ENCODE results near the gene KAT2B. TPM values are rescaled to one million over a fixed set of nuclear protein-coding genes. Genes with fewer than 3 reads are reported as not detected.

The KAT2B gene
- total RNA-seq, 3 donors from 2014 or later = 27.2 to 49.1 (median 27.5) TPM

DNA sequence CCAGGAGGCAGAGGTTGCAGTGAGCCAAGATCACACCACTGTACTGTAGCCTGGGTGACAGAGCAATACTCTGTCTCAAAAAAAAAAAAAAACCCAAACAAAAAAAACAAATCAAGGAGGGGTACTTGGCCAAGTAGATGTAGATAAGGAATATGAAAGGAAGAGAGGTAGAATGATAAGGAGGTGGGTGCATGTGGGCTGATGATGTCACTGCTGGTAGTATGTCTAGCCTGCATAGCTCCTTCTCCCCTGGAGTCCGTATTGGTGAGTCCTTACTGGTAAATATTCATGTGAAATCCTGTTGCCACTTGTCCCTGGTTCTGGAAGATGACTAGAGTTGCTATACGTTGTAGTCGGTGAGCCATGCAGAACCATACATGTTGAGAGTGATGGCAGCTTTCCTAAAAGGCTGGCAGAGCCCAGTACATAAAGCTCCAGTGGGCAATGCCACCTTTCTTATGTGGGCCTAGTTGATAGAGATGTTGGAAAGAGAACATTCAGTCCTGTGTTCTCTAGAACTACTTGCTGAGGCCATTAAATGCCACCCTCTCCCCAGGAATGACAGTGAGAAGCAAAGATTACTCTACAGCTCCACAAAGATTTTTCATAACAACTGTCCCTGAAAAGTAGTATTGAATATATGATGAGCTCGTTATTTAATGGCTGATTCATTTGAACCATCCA lies 11.0 kb downstream of the KAT2B start:
- Histone ChIP-seq H3K4me1 (ENCODE audit: low read depth) (peaks cover 15% of the 10 kb centered on the region), H3K4me3 (no peak overlapping the region), H3K9me3 (no peaks in the 10 kb centered on the region), H3K36me3 (ENCODE audit: low read depth) (no peaks in the 10 kb centered on the region)
- no peak for DNase-seq
- ATAC-seq = no peak
- intact Hi-C loops (cut with DNase I, micrococcal nuclease) = no loop called here
- TF ChIP-seq, protein P1, sequence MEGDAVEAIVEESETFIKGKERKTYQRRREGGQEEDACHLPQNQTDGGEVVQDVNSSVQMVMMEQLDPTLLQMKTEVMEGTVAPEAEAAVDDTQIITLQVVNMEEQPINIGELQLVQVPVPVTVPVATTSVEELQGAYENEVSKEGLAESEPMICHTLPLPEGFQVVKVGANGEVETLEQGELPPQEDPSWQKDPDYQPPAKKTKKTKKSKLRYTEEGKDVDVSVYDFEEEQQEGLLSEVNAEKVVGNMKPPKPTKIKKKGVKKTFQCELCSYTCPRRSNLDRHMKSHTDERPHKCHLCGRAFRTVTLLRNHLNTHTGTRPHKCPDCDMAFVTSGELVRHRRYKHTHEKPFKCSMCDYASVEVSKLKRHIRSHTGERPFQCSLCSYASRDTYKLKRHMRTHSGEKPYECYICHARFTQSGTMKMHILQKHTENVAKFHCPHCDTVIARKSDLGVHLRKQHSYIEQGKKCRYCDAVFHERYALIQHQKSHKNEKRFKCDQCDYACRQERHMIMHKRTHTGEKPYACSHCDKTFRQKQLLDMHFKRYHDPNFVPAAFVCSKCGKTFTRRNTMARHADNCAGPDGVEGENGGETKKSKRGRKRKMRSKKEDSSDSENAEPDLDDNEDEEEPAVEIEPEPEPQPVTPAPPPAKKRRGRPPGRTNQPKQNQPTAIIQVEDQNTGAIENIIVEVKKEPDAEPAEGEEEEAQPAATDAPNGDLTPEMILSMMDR (IDR thresholded peaks at IDR 0.05) = no peak

DNA sequence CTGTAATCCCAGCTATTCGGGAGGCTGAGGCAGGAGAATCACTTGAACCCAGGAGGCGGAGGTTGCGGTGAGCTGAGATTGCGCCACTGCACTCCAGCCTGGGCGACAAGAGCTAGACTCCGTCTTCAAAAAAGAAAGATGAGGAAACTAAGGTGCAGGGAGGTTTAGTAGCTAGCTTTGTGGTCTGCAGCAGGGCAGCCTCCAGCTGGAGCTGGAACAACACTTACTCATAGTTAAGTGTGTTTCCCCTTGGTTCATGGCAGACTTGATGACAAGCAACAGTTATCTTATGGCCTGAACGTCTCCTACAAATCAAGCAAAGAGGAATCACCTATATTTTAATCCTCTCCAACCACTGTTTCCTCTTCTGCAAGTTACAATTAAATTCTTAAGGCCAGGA lies 12.6 kb downstream of the KAT2B start:
- no peak overlapping the region for H3K4me3 ChIP-seq
- no peaks in the 10 kb centered on the region for H3K36me3 ChIP-seq (ENCODE audit: low read depth)
- ATAC-seq (no peak), DNase-seq (no peak)
- H3K4me1 ChIP-seq (ENCODE audit: low read depth) = peaks cover 23% of the 10 kb centered on the region
- H3K9me3 ChIP-seq = no peaks in the 10 kb centered on the region
- TF ChIP-seq, protein P1 (IDR thresholded peaks at IDR 0.05) = no peak
- intact Hi-C loops (cut with DNase I, micrococcal nuclease) = no loop called here

DNA sequence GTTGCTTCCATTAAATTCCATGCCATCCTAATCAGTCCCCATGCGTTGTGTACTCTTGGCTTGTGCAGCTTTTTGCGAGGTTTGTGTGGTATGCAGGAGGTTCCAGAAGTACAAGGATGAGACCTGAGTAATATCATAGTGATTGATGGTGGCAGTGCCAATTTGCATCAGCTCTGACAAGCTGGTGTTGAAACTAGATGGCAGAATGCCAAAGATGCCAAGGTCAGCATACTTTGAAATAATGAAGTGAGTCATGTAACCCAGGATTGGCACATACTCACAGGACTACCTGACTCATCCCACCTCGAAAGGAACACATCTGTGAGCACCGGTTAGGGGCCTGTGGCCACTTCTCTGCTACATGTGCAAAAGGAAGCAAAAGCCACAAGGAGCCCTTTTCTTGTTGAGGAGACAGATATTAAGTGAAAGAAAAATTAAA lies 14.3 kb downstream of the KAT2B start:
- peak; percentile 94 for ATAC-seq
- Histone ChIP-seq H3K4me3 (no peak overlapping the region), H3K9me3 (no peaks in the 10 kb centered on the region), H3K4me1 (ENCODE audit: low read depth) (peaks cover 22% of the 10 kb centered on the region), H3K36me3 (ENCODE audit: low read depth) (no peaks in the 10 kb centered on the region)
- intact Hi-C loops (cut with DNase I, micrococcal nuclease) = no loop called here
- TF ChIP-seq, protein P1 (IDR thresholded peaks at IDR 0.05) = no peak
- peak in 1 of 3 donors; percentile 56 for DNase-seq

DNA sequence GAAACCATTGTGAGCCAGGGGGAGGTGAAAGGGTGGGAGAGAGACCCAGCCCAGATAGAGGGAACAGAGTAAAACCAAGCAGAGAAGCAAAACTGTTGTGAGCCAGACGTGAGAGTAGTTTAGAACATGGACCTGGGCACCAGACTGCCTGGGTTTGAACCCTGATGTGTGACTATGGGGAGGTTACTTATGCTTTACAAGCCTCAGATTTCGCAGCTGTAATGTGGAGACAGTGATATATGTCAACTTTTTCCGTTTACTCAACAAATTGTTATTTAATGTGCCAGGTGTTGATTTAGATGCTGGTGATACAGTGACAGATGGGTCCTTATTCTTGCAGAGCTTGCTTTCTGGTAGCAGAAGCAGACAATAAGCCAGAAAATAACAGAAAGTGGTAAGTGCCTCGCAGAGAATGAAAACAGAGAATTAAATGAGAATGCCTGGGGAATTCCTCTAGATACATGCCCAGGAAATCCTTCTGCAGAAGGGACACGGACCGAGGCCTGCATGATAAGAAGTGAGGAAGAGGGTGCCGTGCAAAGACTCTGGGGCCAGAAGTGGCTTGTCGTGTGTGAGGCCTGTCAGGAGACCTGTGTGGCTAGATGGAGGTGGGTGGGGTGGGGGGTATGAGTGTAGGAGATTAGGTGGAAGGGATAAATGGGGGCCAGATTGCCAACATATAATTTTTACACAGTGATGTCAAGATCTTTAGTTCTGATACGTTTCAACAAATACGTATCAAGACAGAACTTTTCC lies 15.0 kb downstream of the KAT2B start:
- intact Hi-C loops (cut with DNase I, micrococcal nuclease) = no loop called here
- Histone ChIP-seq H3K9me3 (no peaks in the 10 kb centered on the region), H3K4me1 (ENCODE audit: low read depth) (peaks cover 22% of the 10 kb centered on the region), H3K36me3 (ENCODE audit: low read depth) (no peaks in the 10 kb centered on the region), H3K4me3 (no peak overlapping the region)
- TF ChIP-seq, protein P1 (IDR thresholded peaks at IDR 0.05) = no peak
- ATAC-seq (peak; percentile 27), DNase-seq (no peak)

DNA sequence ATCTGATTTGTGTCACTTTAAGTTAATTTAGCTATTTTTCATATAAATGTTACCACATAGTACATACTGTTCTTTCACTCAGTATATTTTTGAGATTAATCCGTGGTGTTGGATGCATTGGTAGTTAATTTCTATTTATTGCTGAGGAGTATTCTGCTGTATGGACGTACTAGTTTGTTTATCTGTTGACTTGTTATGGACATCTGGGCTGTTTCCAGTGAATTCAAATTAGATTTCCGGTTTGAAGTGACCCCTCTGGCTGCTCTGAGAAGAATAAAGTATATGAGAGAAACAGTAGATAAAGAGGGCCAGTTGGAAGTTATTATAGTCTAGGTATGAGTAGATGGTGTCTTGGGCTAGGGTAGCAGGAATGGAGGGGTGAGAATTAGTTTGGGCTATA lies 15.6 kb downstream of the KAT2B start:
- TF ChIP-seq, protein P1 (IDR thresholded peaks at IDR 0.05) = no peak
- DNase-seq (no peak), ATAC-seq (no peak)
- H3K4me1 ChIP-seq (ENCODE audit: low read depth) = peaks cover 24% of the 10 kb centered on the region
- intact Hi-C loops (cut with DNase I, micrococcal nuclease) = no loop called here
- H3K4me3 ChIP-seq = no peak overlapping the region
- no peaks in the 10 kb centered on the region for H3K9me3 ChIP-seq
- H3K36me3 ChIP-seq (ENCODE audit: low read depth) = no peaks in the 10 kb centered on the region

Data from mucosa of descending colon (tissue), 3 donors.